HCT116 (cell line): ENCODE results near the gene PEX6. TPM values are rescaled to one million over a fixed set of nuclear protein-coding genes. Genes with fewer than 3 reads are reported as not detected.

Source experiments
- ATAC-seq: fragments of 200-7000 bp; cut with Tn5 transposase; 2 replicates; pipeline ENCODE4 v1.9.1; 2020; ENCODE audit warnings: mild to moderate bottlenecking, moderate library complexity
- BruUV-seq: library from RNA; stranded (reverse); fragments of 400-500 nt; replicated peaks from 2 replicates; lab custom pipeline; 2021; lab: Mats Ljungman, UMichigan
- CTCF ChIA-PET: fragments of 300-600 bp; sonication (Branson Sonifier 250); formaldehyde crosslinking; loops from one replicate; lab custom pipeline; 2021; ENCODE audit warnings: antibody characterized with exemption; lab: Charles Lee
- POLR2A ChIA-PET: fragments of 300-600, 350-600 bp; sonication (Branson Sonifier 250); formaldehyde crosslinking; loops from one replicate; lab custom pipeline; 2021; ENCODE audit warnings: antibody characterized with exemption; lab: Charles Lee
- RAD21 ChIA-PET, 2 experiments: fragments of 300-600 bp; sonication (Branson Sonifier 250); formaldehyde crosslinking; loops; one replicate each; lab custom pipeline; 2023; ENCODE audit warnings: low total read pairs in 2 of 2; ENCODE audit not compliant: uncharacterized antibody in 2 of 2, unreplicated experiment in 2 of 2, low non-redundant PET in 1 of 2; lab: Charles Lee
- DNase-seq: peaks from one replicate; pipeline ENCODE4 v3.0.0-alpha.2; 2010; ENCODE audit warnings: low read depth, low spot score
- H2AFZ ChIP-seq: fragments of 200-600 bp; shearing (Covaris generic), sonication (generic); 2 replicates; pipeline ENCODE4 v1.6.1; 2017; ENCODE audit warnings: low read depth, mixed run types, mixed read lengths, antibody characterized with exemption, low read length; ENCODE audit not compliant: poor library complexity, severe bottlenecking
- H3K27ac ChIP-seq: 2 replicates; pipeline ENCODE4 v1.5.1; 2012; ENCODE audit warnings: low read depth, low read length
- H3K27me3 ChIP-seq: fragments of 200-600 bp; sonication (generic); 2 replicates; pipeline ENCODE4 v1.6.1; 2016; ENCODE audit warnings: mixed run types, low read length, mixed read lengths; ENCODE audit not compliant: insufficient read depth
- H3K36me3 ChIP-seq, 2 experiments: fragments of 200-500 bp in 1 of 2; fragments of 200-600 bp in 1 of 2; sonication (Bioruptor generic) in 1 of 2; sonication (generic) in 1 of 2; 2 replicates each; pipeline versions ENCODE4 v1.5.1 to v1.6.1; 2014 to 2016; ENCODE audit warnings: low read length in 2 of 2, inconsistent platforms in 1 of 2, mixed read lengths in 1 of 2, mixed run types in 1 of 2; ENCODE audit not compliant: insufficient read depth in 2 of 2, control insufficient read depth in 1 of 2
- H3K4me1 ChIP-seq, 2 experiments: fragments of 200-600 bp in 1 of 2; sonication (generic) in 1 of 2; 2 replicates each; pipeline versions ENCODE4 v1.5.1 to v1.6.1; 2012 to 2017; ENCODE audit warnings: low read length in 2 of 2, inconsistent platforms in 1 of 2, mild to moderate bottlenecking in 1 of 2, mixed read lengths in 1 of 2, mixed run types in 1 of 2, moderate library complexity in 1 of 2; ENCODE audit not compliant: insufficient read depth in 2 of 2, control insufficient read depth in 1 of 2
- H3K4me2 ChIP-seq: fragments of 200-600 bp; sonication (generic); 2 replicates; pipeline ENCODE4 v1.6.1; 2017; ENCODE audit warnings: mixed run types, low read length, mixed read lengths
- H3K4me3 ChIP-seq, 2 experiments: fragments of 200-600 bp in 1 of 2; sonication (generic) in 1 of 2; replicated peaks in 1 of 2; 2 replicates each; pipeline ENCODE4 v1.5.1; 2011 to 2016; ENCODE audit warnings: low read length in 2 of 2, control low read depth in 1 of 2, low read depth in 1 of 2, mild to moderate bottlenecking in 1 of 2, mixed read lengths in 1 of 2, mixed run types in 1 of 2
- H3K79me2 ChIP-seq: fragments of 200-600 bp; sonication (generic); 2 replicates; pipeline ENCODE4 v1.6.1; 2017; ENCODE audit warnings: mild to moderate bottlenecking, mixed run types, low read length, moderate library complexity, mixed read lengths; ENCODE audit not compliant: insufficient read depth
- H3K9ac ChIP-seq: fragments of 200-600 bp; sonication (generic); 2 replicates; pipeline ENCODE4 v1.6.1; 2016; ENCODE audit warnings: low read length, mixed read lengths
- H3K9me2 ChIP-seq: fragments of 200-600 bp; sonication (generic), shearing (Covaris generic); 2 replicates; pipeline ENCODE4 v1.6.1; 2017; ENCODE audit warnings: mixed run types, mild to moderate bottlenecking, moderate library complexity; ENCODE audit not compliant: insufficient read depth
- H3K9me3 ChIP-seq, 2 experiments: fragments of 200-500 bp in 1 of 2; fragments of 200-600 bp in 1 of 2; sonication (Bioruptor generic) in 1 of 2; sonication (generic) in 1 of 2; 2 replicates each; pipeline ENCODE4 v1.6.1; 2014 to 2017; ENCODE audit warnings: low read length in 2 of 2, mixed read lengths in 2 of 2, inconsistent platforms in 1 of 2, low read depth in 1 of 2, mild to moderate bottlenecking in 1 of 2, mixed run types in 1 of 2, moderate library complexity in 1 of 2; ENCODE audit not compliant: control insufficient read depth in 1 of 2, insufficient read depth in 1 of 2
- H4K20me1 ChIP-seq: fragments of 200-600 bp; sonication (generic), shearing (Covaris generic); 2 replicates; pipeline ENCODE4 v1.6.1; 2017; ENCODE audit warnings: mixed run types, mild to moderate bottlenecking, moderate library complexity; ENCODE audit not compliant: insufficient read depth
- CEBPB ChIP-seq: IDR thresholded peaks from 2 replicates; pipeline ENCODE4 v1.6.1; 2012; ENCODE audit warnings: low read depth
- EGR1 ChIP-seq: IDR thresholded peaks from 2 replicates; pipeline ENCODE4 v1.6.1; 2012; ENCODE audit warnings: low read depth
- JUND ChIP-seq: IDR thresholded peaks from 2 replicates; pipeline ENCODE4 v1.6.1; 2012
- POLR2A ChIP-seq: IDR thresholded peaks from 2 replicates; pipeline ENCODE4 v1.7.0; 2011; ENCODE audit warnings: borderline replicate concordance; ENCODE audit not compliant: insufficient read depth, insufficient read length; ENCODE audit errors: extremely low read depth
- REST ChIP-seq: IDR thresholded peaks from 2 replicates; pipeline ENCODE4 v1.6.1; 2012; ENCODE audit warnings: low read depth
- SIN3A ChIP-seq: IDR thresholded peaks from 2 replicates; pipeline ENCODE4 v1.6.1; 2012; ENCODE audit warnings: low read depth
- ZFX ChIP-seq: fragments of 450-650 bp; IDR thresholded peaks from 2 replicates; pipeline ENCODE4 v1.6.1; 2017
- intact Hi-C: fragments of 100-400 bp; cut with micrococcal nuclease; formaldehyde crosslinking; loops from 2 replicates; pipeline ENCODE4 v1.10.0; 2022
- total RNA-seq: library from RNA; stranded (reverse); gene quantifications from one replicate; pipeline ENCODE4 v1.2.1, GENCODE V29; 2021; ENCODE audit not compliant: unreplicated experiment

PEX6 gene
- total RNA-seq, 1 experiment from 2014 or later, result 21.4 TPM

- no peak for TF ChIP-seq REST
- TF ChIP-seq EGR1, result no peak
- no peak for TF ChIP-seq CEBPB
- no peak for TF ChIP-seq JUND
Observed at GRCh38 chr6:43016176-43016942, 37.4 kb upstream of the PEX6 start (continued).

DNA sequence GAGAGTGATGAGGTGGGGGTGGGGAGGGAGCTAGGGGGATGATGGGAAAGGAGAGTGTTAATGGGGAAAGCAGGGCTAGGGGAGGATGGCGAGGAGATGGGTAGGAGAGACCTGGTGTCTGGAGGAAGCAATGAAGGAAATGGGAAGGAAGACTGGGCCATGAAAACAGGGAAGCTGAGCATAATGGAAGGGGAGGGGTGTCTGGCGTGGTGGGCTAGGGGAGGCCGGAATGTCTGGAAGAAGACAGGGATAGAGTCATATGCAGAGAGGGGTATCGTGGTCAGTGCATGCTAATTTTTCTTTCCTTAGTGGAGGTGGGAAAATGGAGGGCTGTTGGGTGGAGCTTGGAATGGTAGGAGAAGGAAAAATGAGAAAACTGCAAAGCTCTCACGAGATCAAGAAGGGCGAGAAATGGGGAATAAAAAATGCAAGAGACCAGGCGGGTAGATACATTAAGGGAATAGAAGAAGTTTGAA lies 35.5 kb upstream of the PEX6 start:
- TF ChIP-seq SIN3A (no peak), ZFX (no peak), POLR2A (peak; percentile 4)
- TSS peak; percentile 67 for BruUV-seq
- CTCF ChIA-PET, result interaction anchor here (0.6 to 2.0 kb wide), 5 partner anchors 10 to 940 kb away, joined by 3 to 7 read pairs (median 5); partner anchors contain the start of gene PPP2R5D
- intact Hi-C loops, result loop anchor here (1.0 to 5.0 kb wide), 3 partner anchors 43 to 257 kb away; partner anchors contain the start of genes CNPY3, KLC4 and MRPL2
- H3K4me3 ChIP-seq, result peak overlapping the region; percentile 91 to 99
- peak overlapping the region; percentile 57 for H3K27ac ChIP-seq
- H3K4me1 ChIP-seq, result peaks cover 7 to 20% of the 10 kb centered on the region in 2 experiments; a peak in 2 of 4 replicates
- no peaks in the 10 kb centered on the region for H4K20me1 ChIP-seq
- H2AFZ ChIP-seq, result no peak overlapping the region
- no peaks in the 10 kb centered on the region for H3K9me3 ChIP-seq
- H3K9ac ChIP-seq, result peak overlapping the region; percentile 83
- ATAC-seq, result no peak; the same call in 1 of the 2 replicates
- H3K36me3 ChIP-seq, result peaks cover 24 to 28% of the 10 kb centered on the region in 2 experiments
- RAD21 ChIA-PET, result interaction anchor here in 1 of 2 experiments (0.6 to 0.9 kb wide), 2 partner anchors 8 to 45 kb away, joined by 3 read pairs; partner anchors contain the start of genes KLC4 and MRPL2
- POLR2A ChIA-PET, result interaction anchor here (0.6 to 2.0 kb wide), 11 partner anchors 10 to 130 kb away, joined by 3 to 14 read pairs (median 4); partner anchors contain the start of genes CUL7, KLC4, MRPL2 and PPP2R5D
- H3K9me2 ChIP-seq, result no peaks in the 10 kb centered on the region
- peak overlapping the region; percentile 79 for H3K4me2 ChIP-seq
- H3K79me2 ChIP-seq, result peaks cover 46% of the 10 kb centered on the region
- DNase-seq, result no peak
- no peaks in the 10 kb centered on the region for H3K27me3 ChIP-seq
